Stimulated activated CD8-positive, alpha-beta memory T cell treated with anti-CD3 and anti-CD28 coated beads, Interleukin-15, amount 100 ng/mL, for 1 hour (primary cell): ENCODE measurements around the gene ANKS6.

Source experiments
- DNase-seq: peaks from one replicate; pipeline ENCODE4 v3.0.0-alpha.2; 2020; ENCODE audit warnings: low read depth

The ANKS6 gene

GRCh38 chr9:98771209-98771874, 25.0 kb downstream of the ANKS6 start:
- DNase-seq, result no peak

GRCh38 chr9:98770717-98771116, 25.6 kb downstream of the ANKS6 start:
- DNase-seq, result no peak

- no peak for DNase-seq
These were observed 28.0 kb downstream of the ANKS6 start for GRCh38 chr9:98768344-98768743.

GRCh38 chr9:98767915-98768314, 28.4 kb downstream of the ANKS6 start:
- DNase-seq, result no peak

GRCh38 chr9:98767196-98767595, 29.2 kb downstream of the ANKS6 start:
- no peak for DNase-seq

GRCh38 chr9:98766586-98766985, 29.8 kb downstream of the ANKS6 start:
- DNase-seq, result no peak

GRCh38 chr9:98765256-98765655, 31.1 kb downstream of the ANKS6 start:
- no peak for DNase-seq

GRCh38 chr9:98763986-98764745, 32.2 kb downstream of the ANKS6 start:
- no peak for DNase-seq

GRCh38 chr9:98760231-98760630, 36.1 kb downstream of the ANKS6 start:
- DNase-seq, result no peak

GRCh38 chr9:98755006-98755618, 41.2 kb downstream of the ANKS6 start:
- no peak for DNase-seq

GRCh38 chr9:98751210-98751609, 45.1 kb downstream of the ANKS6 start:
- no peak for DNase-seq

- DNase-seq, result no peak
These were observed 45.8 kb downstream of the ANKS6 start for GRCh38 chr9:98750364-98751060.

- no peak for DNase-seq
These were observed 48.9 kb downstream of the ANKS6 start for GRCh38 chr9:98747476-98747875.

GRCh38 chr9:98745470-98745869, 50.9 kb downstream of the ANKS6 start:
- DNase-seq, result no peak

- DNase-seq, result no peak
These were observed 52.3 kb downstream of the ANKS6 start for GRCh38 chr9:98743818-98744611.

- no peak for DNase-seq
These were observed 53.0 kb downstream of the ANKS6 start for GRCh38 chr9:98743329-98743728.

GRCh38 chr9:98742325-98743280, 53.8 kb downstream of the ANKS6 start:
- DNase-seq, result no peak

GRCh38 chr9:98740226-98740881, 56.0 kb downstream of the ANKS6 start:
- no peak for DNase-seq

GRCh38 chr9:98738741-98739140, 57.6 kb downstream of the ANKS6 start:
- no peak for DNase-seq

- DNase-seq, result no peak
These were observed 60.1 kb downstream of the ANKS6 start for GRCh38 chr9:98736226-98736625.
